Measurements from ENCODE around the gene STAP1.
"Not testable (repeated sequence)": the region's sequence is repeated elsewhere in the genome, so short reads cannot be mapped to it uniquely, and the experiment has no call there.

The STAP1 gene
- total RNA-seq: 3.6 reads per million, percentile 14 among the genes with 10 or more reads in this experiment

- no peak for DNase-seq
Observed at GRCh38 chr4:67558493-67558892, at the start of gene STAP1. STAP1 (plus strand) TSS chr4:67558727; CDS start chr4:67558810, 83 bp downstream.

GRCh38 chr4:67512501-67512900 lies 46.0 kb upstream of the STAP1 start:
- no peak for DNase-seq

- DNase-seq: no peak
Observed at GRCh38 chr4:67520141-67520540, 38.4 kb upstream of the STAP1 start.

GRCh38 chr4:67521506-67521905 lies 37.0 kb upstream of the STAP1 start:
- no peak for DNase-seq

- no peak for DNase-seq
Observed at GRCh38 chr4:67522230-67522629, 36.3 kb upstream of the STAP1 start.

- DNase-seq: no peak
Observed at GRCh38 chr4:67522851-67523671, 35.5 kb upstream of the STAP1 start.

- DNase-seq: not testable (repeated sequence)
Observed at GRCh38 chr4:67524140-67524539, 34.4 kb upstream of the STAP1 start.

GRCh38 chr4:67531379-67531962 lies 27.1 kb upstream of the STAP1 start:
- no peak for DNase-seq

GRCh38 chr4:67532397-67532796 lies 26.1 kb upstream of the STAP1 start:
- not testable (repeated sequence) for DNase-seq

- no peak for DNase-seq
Observed at GRCh38 chr4:67533112-67533511, 25.4 kb upstream of the STAP1 start.

- no peak for DNase-seq
Observed at GRCh38 chr4:67535280-67535840, 23.2 kb upstream of the STAP1 start.

GRCh38 chr4:67539830-67540229 lies 18.7 kb upstream of the STAP1 start:
- no peak for DNase-seq

GRCh38 chr4:67542076-67542475 lies 16.5 kb upstream of the STAP1 start:
- DNase-seq: no peak

- peak; percentile 85 for DNase-seq
Observed at GRCh38 chr4:67545199-67546003, 13.1 kb upstream of the STAP1 start, which contains the start of gene CENPC. CENPC (minus strand) TSS chr4:67545503; CDS start chr4:67545355, 148 bp downstream.

GRCh38 chr4:67546004-67546356 lies 12.5 kb upstream of the STAP1 start:
- DNase-seq: no peak

- no peak for DNase-seq
Observed at GRCh38 chr4:67546971-67547370, 11.6 kb upstream of the STAP1 start.

- DNase-seq: no peak
Observed at GRCh38 chr4:67549123-67549522, 9.4 kb upstream of the STAP1 start.

GRCh38 chr4:67550451-67550850 lies 8.1 kb upstream of the STAP1 start:
- no peak for DNase-seq

- DNase-seq: no peak
Observed at GRCh38 chr4:67550857-67551256, 7.7 kb upstream of the STAP1 start.

- DNase-seq: not testable (repeated sequence)
Observed at GRCh38 chr4:67552146-67552792, 6.3 kb upstream of the STAP1 start.

- no peak for DNase-seq
Observed at GRCh38 chr4:67554096-67554495, 4.4 kb upstream of the STAP1 start.

- DNase-seq: no peak
Observed at GRCh38 chr4:67555447-67555846, 3.1 kb upstream of the STAP1 start.

GRCh38 chr4:67556436-67556835 lies 2.1 kb upstream of the STAP1 start:
- DNase-seq: no peak

All from effector CD4-positive, alpha-beta T cell (primary cell).